Measurements from ENCODE around the gene ATP4A.

ATP4A gene

DNA sequence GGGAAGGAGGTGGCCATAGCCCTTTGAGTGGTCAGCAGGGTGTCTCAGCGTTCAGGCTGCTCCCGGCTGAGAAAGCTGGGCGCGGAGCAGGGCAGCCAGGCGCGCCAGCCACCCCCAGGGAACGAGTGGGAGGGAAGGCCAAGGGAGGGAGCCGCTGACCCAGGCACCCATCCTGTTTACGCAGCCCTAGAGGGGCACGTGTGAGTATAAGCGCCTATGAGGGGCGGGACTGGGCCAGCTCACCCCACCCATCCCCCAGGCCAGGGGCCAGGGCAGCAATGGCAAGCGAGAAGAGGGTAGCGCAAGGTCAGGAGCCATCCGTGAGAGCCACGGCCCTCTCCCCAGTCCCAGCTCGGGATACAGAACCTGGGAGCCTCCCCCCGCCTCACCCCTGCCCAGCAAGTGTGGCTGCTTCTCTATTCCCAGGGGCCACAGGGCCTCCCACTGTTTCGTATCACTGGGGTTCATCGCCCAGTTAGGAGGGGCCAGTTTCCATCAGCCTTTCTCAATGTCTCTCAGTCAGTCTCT, 49.1 kb downstream of the ATP4A start:
- H3K4me1 Mint-ChIP-seq: peaks cover 15% of the 10 kb centered on the region
- DNase-seq: no peak
- H3K9me3 Mint-ChIP-seq: no peaks in the 10 kb centered on the region
- H3K36me3 Mint-ChIP-seq: no peaks in the 10 kb centered on the region
- H3K27ac Mint-ChIP-seq: no peak overlapping the region
- CTCF ChIA-PET: no interaction called here
- H3K27me3 Mint-ChIP-seq: peaks cover 61% of the 10 kb centered on the region
- no peak overlapping the region for H3K4me3 Mint-ChIP-seq

DNA sequence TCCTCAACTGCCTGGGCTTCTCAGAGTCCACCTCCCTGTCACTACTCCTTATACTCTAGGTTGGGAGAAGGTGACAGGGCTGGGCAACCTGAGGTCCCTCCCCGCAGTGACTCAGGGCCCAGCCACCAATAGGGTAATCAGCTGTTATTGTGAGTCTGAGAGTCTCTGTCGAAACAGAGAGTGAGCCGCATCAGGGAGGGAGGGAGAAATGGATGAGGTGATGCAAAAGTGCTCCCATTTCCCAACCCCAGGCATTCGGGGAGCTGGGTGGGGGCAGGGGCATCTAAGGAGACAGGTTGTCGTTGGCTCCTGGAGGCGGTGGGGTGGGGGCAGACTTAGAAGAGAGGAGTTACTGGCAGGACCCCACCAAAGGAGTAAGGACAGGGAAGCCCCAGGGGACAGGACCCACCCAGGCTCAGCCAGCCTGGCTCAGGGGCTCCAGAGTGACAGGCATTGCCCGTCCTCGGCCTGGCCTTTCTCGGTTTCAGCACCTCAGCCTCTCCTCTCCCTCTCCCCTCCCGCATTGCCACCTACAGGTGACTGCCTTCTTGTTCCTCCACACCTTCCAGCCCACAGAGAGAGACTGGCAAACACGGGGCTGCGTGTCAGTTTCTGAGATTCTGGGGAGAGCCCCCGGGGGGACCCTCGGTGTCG, 49.7 kb downstream of the ATP4A start, which contains the start of gene DMKN:
Gene DMKN (minus strand): TSS at position 22 of the 654 bp plus-strand sequence. CDS start 174 bp downstream, outside the sequence.
- H3K27ac Mint-ChIP-seq: no peak within 1 kb of the TSS

DNA sequence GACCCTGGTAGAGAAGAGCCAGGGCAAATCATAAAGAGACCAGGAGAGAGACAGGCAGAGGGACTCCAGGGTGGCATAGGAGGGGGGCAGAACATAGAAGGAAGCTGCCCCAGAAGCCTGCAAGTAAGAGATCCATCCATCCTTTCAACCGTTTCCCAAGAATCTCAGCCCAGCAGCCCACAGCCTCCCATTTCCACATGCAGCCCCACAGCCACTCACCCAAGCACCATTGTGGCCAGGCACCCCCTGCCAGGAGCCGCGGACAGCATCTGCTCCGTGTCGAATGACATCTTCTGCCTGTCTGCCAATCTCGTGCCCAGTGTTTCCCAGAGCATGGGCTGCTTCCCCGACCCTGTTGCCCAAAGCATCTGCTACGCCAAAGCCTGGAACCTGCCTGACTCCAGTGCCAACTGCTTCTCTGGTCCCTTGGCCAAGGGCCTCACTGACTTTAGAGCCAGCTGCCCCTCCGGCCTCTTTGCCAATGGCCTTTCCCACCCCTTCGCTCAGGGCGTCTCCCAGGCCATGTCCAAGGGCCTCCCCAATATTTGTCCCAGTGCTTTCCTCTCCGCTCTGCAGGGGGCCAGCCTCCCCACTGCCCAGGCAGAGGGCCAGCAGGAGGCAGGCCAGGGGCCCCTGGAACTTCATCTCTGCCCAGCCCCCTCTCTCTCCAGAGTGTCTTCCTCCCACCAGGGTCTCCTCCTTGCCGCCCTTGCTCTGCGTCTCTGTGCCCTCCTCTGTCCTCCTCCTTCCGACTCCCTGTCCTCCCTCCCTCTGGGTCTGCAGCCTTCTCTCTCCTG, 50.4 kb downstream of the ATP4A start:
- Mint-ChIP-seq H3K4me1 (peaks cover 21% of the 10 kb centered on the region), H3K9me3 (no peaks in the 10 kb centered on the region), H3K27ac (no peak overlapping the region), H3K4me3 (no peak overlapping the region), H3K27me3 (peaks cover 70% of the 10 kb centered on the region), H3K36me3 (no peaks in the 10 kb centered on the region)
- CTCF ChIA-PET: no interaction called here
- no peak for DNase-seq

More for the DNA sequence above, 49.7 kb downstream of the ATP4A start, which contains the start of gene DMKN:
- H3K4me1 Mint-ChIP-seq: peaks cover 18% of the 10 kb centered on the region
- DNase-seq: no peak
- H3K9me3 Mint-ChIP-seq: no peaks in the 10 kb centered on the region
- CTCF ChIA-PET: no interaction called here
- no peaks in the 10 kb centered on the region for H3K36me3 Mint-ChIP-seq
- H3K4me3 Mint-ChIP-seq: no peak within 1 kb of the TSS
- peaks cover 63% of the 10 kb centered on the region for H3K27me3 Mint-ChIP-seq

DNA sequence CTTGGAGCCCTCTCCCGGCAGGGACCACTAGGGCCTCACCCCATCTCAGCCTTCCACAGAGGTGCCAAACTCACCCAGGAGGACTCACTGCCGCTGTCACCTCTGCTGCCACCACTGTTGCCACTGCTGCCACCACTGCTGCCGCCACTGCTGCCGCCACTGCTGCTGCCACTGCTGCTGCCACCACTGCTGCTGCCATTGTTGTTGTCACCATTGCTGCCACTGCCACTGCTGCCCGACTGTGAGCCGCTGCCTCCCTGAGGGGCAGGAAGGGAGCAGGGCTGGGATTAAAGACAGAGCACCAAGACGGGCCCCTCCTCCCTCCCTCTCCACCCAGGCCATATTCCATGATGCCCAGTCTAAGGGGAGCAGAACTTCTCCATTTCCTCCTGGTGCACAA, 52.1 kb downstream of the ATP4A start:
- Mint-ChIP-seq H3K4me3 (no peak overlapping the region), H3K4me1 (peaks cover 21% of the 10 kb centered on the region), H3K36me3 (no peaks in the 10 kb centered on the region), H3K9me3 (no peaks in the 10 kb centered on the region), H3K27me3 (peaks cover 81% of the 10 kb centered on the region), H3K27ac (no peak overlapping the region)
- DNase-seq: no peak
- CTCF ChIA-PET: interaction anchor here (1.4 to 2.6 kb wide), 4 partner anchors 15 to 158 kb away, joined by 3 to 10 read pairs (median 8); no protein-coding TSS in a partner anchor

DNA sequence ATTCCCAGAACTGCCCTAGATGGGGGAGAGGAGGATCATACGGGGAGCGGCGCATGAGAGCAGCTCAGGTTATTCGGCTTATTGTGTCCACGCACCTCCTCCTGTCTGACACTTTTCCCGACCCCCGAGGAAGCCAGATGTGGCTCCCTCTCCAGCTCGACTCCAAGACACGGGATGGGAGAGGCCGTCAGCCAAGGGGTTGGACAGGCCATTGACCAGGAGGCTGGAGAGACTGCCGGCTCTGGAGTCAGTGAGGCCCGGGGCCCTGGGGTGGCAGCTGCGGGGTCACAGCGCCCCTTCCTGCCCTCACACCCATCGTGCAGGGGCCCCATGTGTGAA, 52.9 kb downstream of the ATP4A start:
- peaks cover 21% of the 10 kb centered on the region for H3K4me1 Mint-ChIP-seq
- no peaks in the 10 kb centered on the region for H3K9me3 Mint-ChIP-seq
- no peak for DNase-seq
- no peaks in the 10 kb centered on the region for H3K36me3 Mint-ChIP-seq
- peaks cover 89% of the 10 kb centered on the region for H3K27me3 Mint-ChIP-seq
- no peak overlapping the region for H3K27ac Mint-ChIP-seq
- no peak overlapping the region for H3K4me3 Mint-ChIP-seq
- CTCF ChIA-PET: interaction anchor here (0.7 to 2.6 kb wide), 14 partner anchors 9 to 158 kb away, joined by 3 to 10 read pairs (median 4); no protein-coding TSS in a partner anchor

DNA sequence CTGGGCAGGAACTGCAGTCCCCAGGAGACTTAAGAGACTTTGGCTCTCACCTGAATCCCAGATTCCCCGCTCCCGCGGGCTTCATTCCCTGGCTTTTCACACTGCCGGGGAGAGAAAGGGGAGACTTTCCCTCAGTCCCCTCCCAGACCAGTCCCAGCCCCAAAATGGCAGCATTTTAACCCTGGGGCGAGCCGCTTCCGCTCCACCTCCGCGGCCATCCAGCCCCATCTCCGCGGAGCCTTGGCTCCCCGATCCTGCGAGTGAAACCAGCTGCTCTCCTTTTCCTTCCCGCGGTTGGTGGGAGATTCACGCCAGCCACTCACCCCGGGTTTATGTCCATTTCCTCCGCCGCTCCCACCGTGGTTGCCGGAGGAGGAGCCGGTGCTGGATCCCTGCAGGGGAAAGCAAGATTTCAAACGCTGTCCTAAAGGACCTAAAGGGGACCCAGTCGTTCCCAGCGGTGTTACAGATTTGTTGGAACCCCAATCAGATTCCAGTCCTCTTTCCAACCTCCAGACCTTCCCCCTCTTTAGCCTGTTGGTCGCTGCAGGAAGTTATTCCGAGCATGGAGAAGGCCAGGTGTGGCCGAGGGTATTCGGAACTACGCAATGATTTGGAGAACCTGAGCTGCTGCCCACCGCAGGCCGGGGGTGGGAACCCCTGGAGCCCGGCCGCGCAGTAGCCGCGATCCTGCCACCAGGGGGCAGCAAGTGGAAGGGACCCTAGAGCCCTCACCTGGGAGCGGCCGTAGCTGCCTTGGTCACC, 53.4 kb downstream of the ATP4A start:
- no peak overlapping the region for H3K27ac Mint-ChIP-seq
- H3K4me3 Mint-ChIP-seq: no peak overlapping the region
- peaks cover 21% of the 10 kb centered on the region for H3K4me1 Mint-ChIP-seq
- no peaks in the 10 kb centered on the region for H3K9me3 Mint-ChIP-seq
- peak; percentile 79 for DNase-seq
- no peaks in the 10 kb centered on the region for H3K36me3 Mint-ChIP-seq
- CTCF ChIA-PET: interaction anchor here (0.6 to 2.6 kb wide), 17 partner anchors 10 to 157 kb away, joined by 3 to 10 read pairs (median 3); no protein-coding TSS in a partner anchor
- peaks cover 94% of the 10 kb centered on the region for H3K27me3 Mint-ChIP-seq

DNA sequence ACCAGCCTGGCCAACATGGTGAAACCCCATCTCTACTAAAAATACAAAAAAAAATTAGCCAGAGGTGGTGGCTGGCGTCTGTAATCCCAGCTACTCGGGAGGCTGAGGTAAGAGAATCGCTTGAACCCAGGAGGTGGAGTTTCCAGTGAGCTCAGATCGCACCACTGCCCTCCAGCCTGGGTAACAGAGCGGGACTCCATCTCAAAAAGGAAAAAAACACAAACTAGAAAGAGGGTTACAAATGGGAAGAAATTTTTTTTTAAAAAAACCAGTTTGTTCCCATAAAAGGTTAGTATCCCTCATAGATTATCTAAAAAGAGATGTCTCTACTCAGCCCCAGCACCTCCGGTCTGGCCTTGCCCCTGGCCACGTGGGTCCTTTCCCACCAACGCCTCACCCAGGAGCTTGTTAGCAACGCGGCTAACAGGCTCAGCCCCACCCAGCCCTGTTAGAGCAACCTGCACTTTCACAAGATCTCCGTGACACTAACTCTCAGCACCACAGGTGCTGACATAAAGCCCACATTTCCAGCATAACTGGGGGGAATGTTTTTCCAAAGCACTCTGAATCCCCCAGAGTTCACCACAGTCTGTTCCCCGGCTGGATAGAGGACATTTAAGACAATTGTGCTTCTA, 54.3 kb downstream of the ATP4A start:
- Mint-ChIP-seq H3K27me3 (peaks cover 96% of the 10 kb centered on the region), H3K36me3 (no peaks in the 10 kb centered on the region), H3K9me3 (no peaks in the 10 kb centered on the region), H3K4me3 (no peak overlapping the region), H3K27ac (no peak overlapping the region), H3K4me1 (peaks cover 21% of the 10 kb centered on the region)
- peak; percentile 58 for DNase-seq
- CTCF ChIA-PET: interaction anchor here (0.9 to 2.6 kb wide), 8 partner anchors 12 to 156 kb away, joined by 3 to 10 read pairs (median 6); no protein-coding TSS in a partner anchor

DNA sequence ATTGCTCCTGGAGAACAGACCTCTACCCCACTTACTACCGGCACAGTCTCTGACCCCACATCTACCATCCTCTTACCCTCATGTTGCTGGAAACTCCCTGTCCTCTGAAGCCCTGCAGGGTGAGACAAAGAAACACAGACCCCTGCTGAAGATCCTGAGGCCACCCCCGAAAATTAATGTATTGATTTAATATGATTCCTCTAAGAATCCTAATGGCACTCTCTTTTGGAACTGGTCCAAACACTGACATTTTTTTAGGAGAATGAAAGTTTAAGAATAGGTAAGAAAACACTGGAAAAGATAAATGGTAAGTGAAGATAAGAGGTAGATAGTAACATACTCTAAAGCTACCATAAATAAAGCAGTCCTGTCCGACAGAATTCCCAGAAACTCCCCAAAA, 55.3 kb downstream of the ATP4A start:
- CTCF ChIA-PET: interaction anchor here (0.9 to 1.8 kb wide), 3 partner anchors 11 to 155 kb away, joined by 3 to 9 read pairs (median 3); no protein-coding TSS in a partner anchor
- Mint-ChIP-seq H3K27ac (no peak overlapping the region), H3K4me3 (no peak overlapping the region), H3K9me3 (no peaks in the 10 kb centered on the region), H3K27me3 (peaks cover 93% of the 10 kb centered on the region), H3K4me1 (peaks cover 21% of the 10 kb centered on the region), H3K36me3 (no peaks in the 10 kb centered on the region)
- DNase-seq: no peak

DNA sequence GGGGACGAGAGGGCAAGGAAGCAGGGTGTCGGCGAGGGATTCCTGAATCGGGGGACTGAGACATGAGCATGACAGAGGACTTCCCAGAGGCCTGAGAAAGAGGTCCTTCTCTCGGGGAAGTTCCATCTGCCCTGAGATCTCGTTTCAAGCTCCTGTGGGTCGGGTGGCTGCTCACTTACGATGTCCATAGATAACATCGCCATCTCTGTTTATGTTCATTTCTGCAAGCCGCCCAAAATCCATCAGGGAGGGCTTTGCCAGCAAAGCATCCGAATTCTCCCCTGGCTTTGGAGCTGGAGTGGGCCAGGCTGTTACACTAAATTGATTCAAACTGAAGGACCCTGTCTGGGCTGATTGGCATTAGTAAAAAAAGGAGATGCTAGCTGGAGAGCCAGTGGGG, 55.9 kb downstream of the ATP4A start:
- CTCF ChIA-PET: interaction anchor here (1.6 to 1.8 kb wide), 2 partner anchors 10 to 13 kb away, joined by 3 to 9 read pairs; no protein-coding TSS in a partner anchor
- Mint-ChIP-seq H3K27ac (no peak overlapping the region), H3K27me3 (peaks cover 93% of the 10 kb centered on the region), H3K9me3 (no peaks in the 10 kb centered on the region), H3K4me3 (no peak overlapping the region), H3K4me1 (peaks cover 21% of the 10 kb centered on the region), H3K36me3 (no peaks in the 10 kb centered on the region)
- DNase-seq: no peak

DNA sequence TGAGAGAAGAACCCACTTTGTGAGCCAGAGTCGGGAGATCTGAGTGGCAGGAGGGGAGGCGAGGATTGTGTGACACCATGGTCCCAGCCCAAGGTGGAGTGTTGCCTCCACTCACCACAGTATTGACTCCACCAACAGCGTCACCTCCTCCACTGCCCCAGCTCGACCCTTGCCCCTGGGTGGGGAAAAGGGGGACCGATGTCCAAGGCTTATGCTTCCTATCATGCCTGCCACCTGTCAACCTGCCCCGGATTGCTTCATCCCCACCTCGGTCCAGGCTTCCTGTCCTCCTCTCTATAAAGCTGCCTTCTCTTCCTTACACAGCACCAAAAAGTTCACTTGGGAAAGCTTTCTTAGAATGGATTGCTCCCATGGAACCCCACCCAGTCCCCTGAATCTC, 57.4 kb downstream of the ATP4A start:
- Mint-ChIP-seq H3K4me1 (peaks cover 18% of the 10 kb centered on the region), H3K36me3 (no peaks in the 10 kb centered on the region), H3K27me3 (peaks cover 85% of the 10 kb centered on the region), H3K9me3 (no peaks in the 10 kb centered on the region), H3K27ac (no peak overlapping the region), H3K4me3 (no peak overlapping the region)
- no peak for DNase-seq
- CTCF ChIA-PET: interaction anchor here (1.3 to 2.9 kb wide), 3 partner anchors 11 to 86 kb away, joined by 3 to 10 read pairs (median 6); no protein-coding TSS in a partner anchor

DNA sequence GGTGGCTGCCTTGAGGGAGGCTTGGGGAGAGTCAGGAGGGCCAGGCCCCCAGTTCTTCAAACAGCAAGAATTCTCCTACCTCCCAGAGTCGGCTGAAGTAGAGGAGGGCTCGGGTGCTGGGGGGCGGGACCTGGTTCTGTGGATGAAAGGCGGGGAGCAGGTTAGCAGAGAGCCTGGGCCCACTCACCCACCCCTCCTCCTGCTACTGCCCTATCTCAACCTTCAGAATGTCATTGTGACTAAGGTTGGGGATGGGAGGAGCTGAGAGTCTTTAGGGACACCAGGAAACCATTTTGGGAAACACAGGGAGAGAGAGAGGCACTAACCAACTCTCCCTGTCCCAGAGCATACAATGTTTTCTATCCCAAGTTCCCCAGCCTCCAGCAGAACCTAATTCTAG, 60.7 kb downstream of the ATP4A start:
- Mint-ChIP-seq H3K36me3 (no peaks in the 10 kb centered on the region), H3K27ac (no peak overlapping the region), H3K27me3 (peaks cover 61% of the 10 kb centered on the region), H3K9me3 (no peaks in the 10 kb centered on the region), H3K4me1 (no peaks in the 10 kb centered on the region), H3K4me3 (no peak overlapping the region)
- DNase-seq: no peak
- CTCF ChIA-PET: no interaction called here

DNA sequence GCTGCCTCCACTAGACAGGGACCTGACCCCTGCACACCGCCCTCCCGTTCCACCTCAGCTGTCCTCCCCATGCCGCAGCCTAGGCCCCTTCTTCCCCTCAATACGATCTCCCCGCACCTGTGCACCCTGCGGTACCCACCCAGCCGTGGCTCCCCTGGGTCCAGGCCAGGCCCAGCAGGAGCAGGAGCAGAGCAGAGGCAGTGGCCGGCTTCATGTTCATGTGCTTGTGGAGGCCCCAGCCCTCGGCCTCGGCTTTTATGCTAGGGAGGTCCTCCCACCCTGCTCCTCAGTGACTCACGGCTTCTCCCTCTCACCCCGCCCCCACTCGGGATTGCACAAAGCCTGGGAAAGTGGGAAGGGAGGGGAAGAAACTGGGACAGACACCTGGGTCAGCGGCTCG, 61.8 kb downstream of the ATP4A start:
- H3K9me3 Mint-ChIP-seq: no peaks in the 10 kb centered on the region
- H3K4me1 Mint-ChIP-seq: no peaks in the 10 kb centered on the region
- no peaks in the 10 kb centered on the region for H3K36me3 Mint-ChIP-seq
- CTCF ChIA-PET: no interaction called here
- no peak for DNase-seq
- no peak overlapping the region for H3K27ac Mint-ChIP-seq
- H3K4me3 Mint-ChIP-seq: no peak overlapping the region
- H3K27me3 Mint-ChIP-seq: peaks cover 54% of the 10 kb centered on the region

DNA sequence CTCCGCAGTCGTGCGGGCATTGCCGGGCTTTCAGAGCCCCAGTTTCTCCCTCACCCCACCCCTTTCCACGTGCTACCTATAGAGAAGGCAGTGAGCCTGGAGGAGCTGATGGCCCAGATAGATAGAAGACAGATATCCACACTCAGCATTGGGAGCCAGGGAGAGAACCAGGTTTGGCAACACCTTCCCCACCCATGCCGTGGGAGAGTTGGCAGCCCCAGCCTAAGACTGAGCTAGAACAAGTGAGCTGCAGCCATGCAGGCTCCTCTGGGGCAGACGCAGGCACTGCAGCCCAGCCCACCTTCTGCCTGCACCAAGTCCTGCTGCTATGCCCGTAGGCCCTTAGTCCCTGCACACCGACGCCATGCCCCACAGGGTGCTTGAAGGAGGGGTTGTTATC, 62.8 kb downstream of the ATP4A start:
- Mint-ChIP-seq H3K4me3 (no peak overlapping the region), H3K27ac (no peak overlapping the region), H3K4me1 (peaks cover under 1% of the 10 kb centered on the region), H3K36me3 (no peaks in the 10 kb centered on the region), H3K27me3 (peaks cover 46% of the 10 kb centered on the region), H3K9me3 (no peaks in the 10 kb centered on the region)
- CTCF ChIA-PET: no interaction called here
- DNase-seq: no peak
